Mesendoderm (in vitro differentiated cells): ENCODE results near the gene GKAP1.
A peak's percentile ranks its signal among the peaks of the same experiment; 100 is the strongest.

Experiments used
- DNase-seq: peaks from one replicate; pipeline ENCODE4 v3.0.0; 2013
- H2AK5ac ChIP-seq: 2 replicates; pipeline ENCODE4 v1.6.1; 2013; ENCODE audit warnings: low read length, inconsistent platforms
- H2BK120ac ChIP-seq: 2 replicates; pipeline ENCODE4 v1.6.1; 2013; ENCODE audit warnings: low read depth, mild to moderate bottlenecking, low read length, moderate library complexity, mixed read lengths
- H2BK15ac ChIP-seq: replicated peaks from 2 replicates; pipeline ENCODE4 v1.6.1; 2013; ENCODE audit warnings: low read depth, mild to moderate bottlenecking, moderate library complexity
- H2BK5ac ChIP-seq: 2 replicates; pipeline ENCODE4 v1.6.1; 2013; ENCODE audit warnings: low read length, inconsistent platforms
- H3K18ac ChIP-seq: 2 replicates; pipeline ENCODE4 v1.6.1; 2013; ENCODE audit warnings: mild to moderate bottlenecking, low read length, mixed read lengths
- H3K23ac ChIP-seq: one replicate; pipeline ENCODE4 v1.6.1; 2013; ENCODE audit warnings: low read length
- H3K27ac ChIP-seq: 2 replicates; pipeline ENCODE4 v1.5.1; 2013; ENCODE audit warnings: low read depth, mild to moderate bottlenecking, inconsistent platforms, low read length, moderate library complexity
- H3K27me3 ChIP-seq: 2 replicates; pipeline ENCODE4 v1.6.1; 2013; ENCODE audit warnings: low read length, control low read depth, mild to moderate bottlenecking, inconsistent platforms; ENCODE audit not compliant: insufficient read depth, poor library complexity
- H3K36me3 ChIP-seq: 2 replicates; pipeline ENCODE4 v1.6.1; 2013; ENCODE audit warnings: low read length, inconsistent platforms; ENCODE audit not compliant: control insufficient read depth, insufficient read depth
- H3K4ac ChIP-seq: one replicate; pipeline ENCODE4 v1.6.1; 2013; ENCODE audit warnings: low read depth, mild to moderate bottlenecking, low read length, moderate library complexity
- H3K4me1 ChIP-seq: 2 replicates; pipeline ENCODE4 v1.6.1; 2013; ENCODE audit warnings: low read depth, low read length, inconsistent platforms; ENCODE audit not compliant: control insufficient read depth
- H3K4me2 ChIP-seq: 2 replicates; pipeline ENCODE4 v1.6.1; 2013; ENCODE audit warnings: low read length
- H3K4me3 ChIP-seq: 2 replicates; pipeline ENCODE4 v1.5.1; 2013; ENCODE audit warnings: mild to moderate bottlenecking, low read length
- H3K56ac ChIP-seq: one replicate; pipeline ENCODE4 v1.6.1; 2013; ENCODE audit warnings: low read length
- H3K79me1 ChIP-seq: 2 replicates; pipeline ENCODE4 v1.6.1; 2013; ENCODE audit warnings: low read length, inconsistent platforms
- H3K79me2 ChIP-seq: 2 replicates; pipeline ENCODE4 v1.6.1; 2013; ENCODE audit warnings: mild to moderate bottlenecking, low read length; ENCODE audit not compliant: control insufficient read depth, insufficient read depth
- H3K9ac ChIP-seq: 2 replicates; pipeline ENCODE4 v1.6.1; 2013; ENCODE audit warnings: low read length, inconsistent platforms
- H4K5ac ChIP-seq: one replicate; pipeline ENCODE4 v1.6.1; 2013; ENCODE audit warnings: low read length
- H4K8ac ChIP-seq: one replicate; pipeline ENCODE4 v1.6.1; 2013; ENCODE audit warnings: low read depth, mild to moderate bottlenecking, control low read depth, low read length, moderate library complexity
- WGBS: extraction: QIAGEN DNeasy Blood & Tissue Kit; methylation state at CpG from one replicate; pipeline ENCODE4 v1.1.7; 2013; ENCODE audit warnings: low lambda C conversion rate, missing lambda C conversion rate; ENCODE audit not compliant: insufficient coverage; ENCODE audit errors: extremely low coverage; 5-methylcytosine and 5-hydroxymethylcytosine counted together

GKAP1 gene

GRCh38 chr9:83722726-83723495 lies 94.7 kb downstream of the GKAP1 start:
- Histone ChIP-seq H3K4me1 (no peaks in the 10 kb centered on the region), H3K18ac (no peak overlapping the region), H3K4ac (no peak overlapping the region), H3K9ac (no peak overlapping the region), H3K79me2 (no peaks in the 10 kb centered on the region), H3K27ac (no peak overlapping the region), H3K4me3 (no peak overlapping the region), H3K27me3 (no peaks in the 10 kb centered on the region), H3K79me1 (no peaks in the 10 kb centered on the region), H3K4me2 (no peak overlapping the region), H2AK5ac (no peak overlapping the region), H4K5ac (no peak overlapping the region), H3K36me3 (no peaks in the 10 kb centered on the region), H2BK15ac (no peak overlapping the region), H4K8ac (no peak overlapping the region), H2BK120ac (no peak overlapping the region), H3K56ac (no peak overlapping the region), H2BK5ac (no peak overlapping the region), H3K23ac (no peak overlapping the region)
- no peak for DNase-seq
- no CpG with 5 or more reads among the region's 2 CpGs for WGBS

- Histone ChIP-seq H3K18ac (no peak overlapping the region), H3K4me2 (no peak overlapping the region), H3K56ac (no peak overlapping the region), H2BK15ac (no peak overlapping the region), H4K5ac (no peak overlapping the region), H3K4ac (no peak overlapping the region), H3K27ac (no peak overlapping the region), H4K8ac (no peak overlapping the region), H2BK5ac (no peak overlapping the region), H2BK120ac (no peak overlapping the region), H3K4me1 (no peaks in the 10 kb centered on the region), H3K4me3 (no peak overlapping the region), H3K36me3 (no peaks in the 10 kb centered on the region), H3K9ac (no peak overlapping the region), H3K79me2 (no peaks in the 10 kb centered on the region), H3K79me1 (no peaks in the 10 kb centered on the region), H3K23ac (no peak overlapping the region), H3K27me3 (no peaks in the 10 kb centered on the region), H2AK5ac (no peak overlapping the region)
- no peak for DNase-seq
These were observed 96.1 kb downstream of the GKAP1 start for GRCh38 chr9:83721509-83721908.

GRCh38 chr9:83715794-83716193 lies 101.8 kb downstream of the GKAP1 start:
- Histone ChIP-seq H3K9ac (no peak overlapping the region), H2BK15ac (no peak overlapping the region), H4K8ac (no peak overlapping the region), H3K27me3 (no peaks in the 10 kb centered on the region), H2BK5ac (no peak overlapping the region), H3K4ac (no peak overlapping the region), H3K36me3 (no peaks in the 10 kb centered on the region), H3K4me3 (no peak overlapping the region), H3K23ac (no peak overlapping the region), H2AK5ac (no peak overlapping the region), H3K79me2 (no peaks in the 10 kb centered on the region), H3K4me2 (no peak overlapping the region), H4K5ac (no peak overlapping the region), H2BK120ac (no peak overlapping the region), H3K79me1 (no peaks in the 10 kb centered on the region), H3K56ac (no peak overlapping the region), H3K18ac (no peak overlapping the region), H3K4me1 (no peaks in the 10 kb centered on the region), H3K27ac (no peak overlapping the region)
- no peak for DNase-seq

DNA sequence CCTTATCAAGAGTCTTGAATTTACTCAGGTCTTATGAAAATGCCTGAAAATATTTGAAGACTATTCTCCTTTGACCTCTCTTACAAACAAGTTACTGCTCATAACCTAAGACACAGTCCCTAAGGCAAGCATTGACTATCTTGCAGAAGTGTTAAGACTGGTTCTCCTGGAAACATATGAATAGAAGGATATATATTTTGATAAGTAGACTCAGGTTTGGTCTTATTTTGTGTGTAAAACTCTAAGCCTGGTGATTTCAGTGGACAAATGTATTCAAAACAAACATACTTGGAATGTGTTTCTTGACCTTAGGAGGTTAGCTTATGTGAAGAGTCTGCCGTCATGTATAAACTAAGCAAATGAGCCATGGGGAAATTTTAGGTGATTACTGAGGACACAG lies 102.3 kb downstream of the GKAP1 start:
- Histone ChIP-seq H2BK15ac (no peak overlapping the region), H3K36me3 (no peaks in the 10 kb centered on the region), H4K5ac (no peak overlapping the region), H3K18ac (no peak overlapping the region), H3K4me2 (no peak overlapping the region), H3K4me3 (no peak overlapping the region), H3K79me1 (no peaks in the 10 kb centered on the region), H3K79me2 (no peaks in the 10 kb centered on the region), H3K56ac (no peak overlapping the region), H3K27me3 (no peaks in the 10 kb centered on the region), H4K8ac (no peak overlapping the region), H3K9ac (no peak overlapping the region), H2BK5ac (no peak overlapping the region), H3K27ac (no peak overlapping the region), H3K23ac (no peak overlapping the region), H3K4me1 (no peaks in the 10 kb centered on the region), H2AK5ac (no peak overlapping the region), H3K4ac (no peak overlapping the region), H2BK120ac (no peak overlapping the region)
- no peak for DNase-seq
- WGBS = no CpG with 5 or more reads among the region's 1 CpG

DNA sequence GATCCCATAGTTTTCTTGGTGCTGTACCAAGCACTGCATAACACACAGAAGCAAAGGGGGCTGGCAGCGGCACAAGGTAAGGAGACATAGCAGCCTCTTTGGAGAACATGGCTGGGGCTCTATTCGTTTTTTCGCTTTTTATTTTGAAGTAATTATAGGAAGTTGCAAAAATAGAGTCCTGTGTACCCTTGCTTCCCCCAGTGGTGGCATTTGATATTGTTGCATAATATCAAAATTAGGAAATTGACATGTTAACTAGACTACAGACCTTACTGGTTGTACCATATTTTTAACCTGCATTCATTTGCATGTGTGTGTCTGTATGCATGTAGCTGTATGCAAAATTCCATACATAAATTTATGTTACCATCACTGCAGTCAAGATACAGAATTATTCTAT lies 103.2 kb downstream of the GKAP1 start:
- H2BK120ac ChIP-seq = no peak overlapping the region
- no peaks in the 10 kb centered on the region for H3K27me3 ChIP-seq
- WGBS = no CpG with 5 or more reads among the region's 3 CpGs
- H3K23ac ChIP-seq = no peak overlapping the region
- H3K56ac ChIP-seq = no peak overlapping the region
- no peak overlapping the region for H3K18ac ChIP-seq
- H3K27ac ChIP-seq = no peak overlapping the region
- no peak overlapping the region for H2AK5ac ChIP-seq
- no peaks in the 10 kb centered on the region for H3K79me2 ChIP-seq
- no peaks in the 10 kb centered on the region for H3K36me3 ChIP-seq
- no peaks in the 10 kb centered on the region for H3K79me1 ChIP-seq
- H3K4me1 ChIP-seq = no peaks in the 10 kb centered on the region
- H4K5ac ChIP-seq = no peak overlapping the region
- H3K9ac ChIP-seq = no peak overlapping the region
- H4K8ac ChIP-seq = no peak overlapping the region
- H3K4me2 ChIP-seq = no peak overlapping the region
- no peak overlapping the region for H3K4me3 ChIP-seq
- no peak overlapping the region for H3K4ac ChIP-seq
- H2BK15ac ChIP-seq = no peak overlapping the region
- no peak for DNase-seq
- H2BK5ac ChIP-seq = no peak overlapping the region

GRCh38 chr9:83708515-83709158 lies 108.9 kb downstream of the GKAP1 start:
- Histone ChIP-seq H3K79me1 (no peaks in the 10 kb centered on the region), H3K4me2 (peak overlapping the region; percentile 84), H3K27ac (no peak overlapping the region), H2BK5ac (no peak overlapping the region), H4K8ac (no peak overlapping the region), H3K27me3 (no peaks in the 10 kb centered on the region), H3K36me3 (no peaks in the 10 kb centered on the region), H2BK15ac (no peak overlapping the region), H3K4me3 (peak overlapping the region; percentile 66), H3K56ac (peak overlapping the region; percentile 92), H3K4me1 (no peaks in the 10 kb centered on the region), H2BK120ac (no peak overlapping the region), H3K79me2 (peaks cover 39% of the 10 kb centered on the region), H3K23ac (no peak overlapping the region), H2AK5ac (no peak overlapping the region), H3K4ac (no peak overlapping the region), H3K18ac (no peak overlapping the region), H4K5ac (no peak overlapping the region), H3K9ac (peak overlapping the region; percentile 99)
- WGBS = no CpG with 5 or more reads among the region's 20 CpGs
- peak; percentile 70 for DNase-seq
